ENCODE results near the gene C10orf120.

Gene C10orf120

GRCh38 chr10:122702275-122702674, 2.6 kb upstream of the C10orf120 start:
- no peak for DNase-seq

GRCh38 chr10:122701652-122702051, 2.0 kb upstream of the C10orf120 start:
- DNase-seq = no peak

- no peak for DNase-seq
These were observed 3.0 kb downstream of the C10orf120 start for GRCh38 chr10:122696687-122697086.

- DNase-seq = no peak
These were observed 6.9 kb downstream of the C10orf120 start for GRCh38 chr10:122692744-122693143.

- no peak for DNase-seq
These were observed 10.4 kb downstream of the C10orf120 start for GRCh38 chr10:122689146-122689820.

- DNase-seq = no peak
These were observed 11.2 kb downstream of the C10orf120 start for GRCh38 chr10:122688293-122688989.

GRCh38 chr10:122682522-122682921, 17.1 kb downstream of the C10orf120 start:
- DNase-seq = no peak

GRCh38 chr10:122678266-122678665, 21.4 kb downstream of the C10orf120 start:
- no peak for DNase-seq

- DNase-seq = no peak
These were observed 24.4 kb downstream of the C10orf120 start for GRCh38 chr10:122675278-122675677.

- DNase-seq = no peak
These were observed 24.9 kb downstream of the C10orf120 start for GRCh38 chr10:122674781-122675180.

GRCh38 chr10:122673731-122674130, 25.9 kb downstream of the C10orf120 start:
- no peak for DNase-seq

GRCh38 chr10:122673269-122673668, 26.4 kb downstream of the C10orf120 start:
- DNase-seq = no peak

- no peak for DNase-seq
These were observed 27.0 kb downstream of the C10orf120 start for GRCh38 chr10:122672655-122673054.

GRCh38 chr10:122671355-122671754, 28.3 kb downstream of the C10orf120 start:
- DNase-seq = no peak

GRCh38 chr10:122669842-122670241, 29.8 kb downstream of the C10orf120 start:
- DNase-seq = no peak

- DNase-seq = no peak
These were observed 30.6 kb downstream of the C10orf120 start for GRCh38 chr10:122669045-122669444.

- no peak for DNase-seq
These were observed 33.7 kb downstream of the C10orf120 start for GRCh38 chr10:122665946-122666345.

GRCh38 chr10:122665329-122665860, 34.3 kb downstream of the C10orf120 start:
- no peak for DNase-seq

- DNase-seq = no peak
These were observed 35.1 kb downstream of the C10orf120 start for GRCh38 chr10:122664501-122664900.

GRCh38 chr10:122663516-122664130, 36.0 kb downstream of the C10orf120 start:
- no peak for DNase-seq

- DNase-seq = no peak
These were observed 37.4 kb downstream of the C10orf120 start for GRCh38 chr10:122662231-122662630.

- DNase-seq = no peak
These were observed 39.0 kb downstream of the C10orf120 start for GRCh38 chr10:122660696-122661095.

GRCh38 chr10:122659651-122660050, 40.0 kb downstream of the C10orf120 start:
- no peak for DNase-seq

GRCh38 chr10:122659126-122659525, 40.5 kb downstream of the C10orf120 start:
- no peak for DNase-seq

Measured in retina (tissue), 1 donor.